Activated B cell treated with CpG ODN at 0.5 μM for 24 hours (primary cell): ENCODE data around the gene CAVIN4. TPM values are rescaled to one million over a fixed set of nuclear protein-coding genes. Genes with fewer than 3 reads are reported as not detected.

Experiments used
- ATAC-seq: fragments of 200-7000 bp; cut with Tn5 transposase; one replicate; pipeline ENCODE4 v1.10.0; 2021; ENCODE audit warnings: low read depth, mild to moderate bottlenecking, moderate library complexity
- CTCF ChIA-PET: fragments of 350-600 bp; sonication (Branson Sonifier 250); formaldehyde crosslinking; loops from one replicate; lab custom pipeline; 2021; ENCODE audit warnings: antibody characterized with exemption; lab: Charles Lee
- POLR2A ChIA-PET: fragments of 350-600 bp; sonication (Branson Sonifier 250); formaldehyde crosslinking; loops from one replicate; lab custom pipeline; 2021; ENCODE audit warnings: antibody characterized with exemption; lab: Charles Lee
- DNase-seq: peaks from one replicate; pipeline ENCODE4 v3.0.0; 2022
- H3K27ac Mint-ChIP-seq: one replicate; pipeline ENCODE4 v1.8.0; 2020; ENCODE audit warnings: mixed read lengths
- H3K27me3 Mint-ChIP-seq: one replicate; pipeline ENCODE4 v1.8.0; 2021; ENCODE audit warnings: mixed read lengths
- H3K36me3 Mint-ChIP-seq: one replicate; pipeline ENCODE4 v1.8.0; 2021; ENCODE audit warnings: low read depth, mixed read lengths
- H3K4me1 Mint-ChIP-seq: one replicate; pipeline ENCODE4 v1.8.0; 2021; ENCODE audit warnings: mixed read lengths
- H3K4me3 Mint-ChIP-seq: one replicate; pipeline ENCODE4 v1.8.0; 2020; ENCODE audit warnings: mild to moderate bottlenecking, mixed read lengths
- H3K9me3 Mint-ChIP-seq: one replicate; pipeline ENCODE4 v1.8.0; 2020; ENCODE audit warnings: mixed read lengths
- CTCF ChIP-seq: fragments of 200-600 bp; IDR thresholded peaks from one replicate; pipeline ENCODE4 v1.8.0; 2022; ENCODE audit warnings: antibody characterized with exemption, mild to moderate bottlenecking
- intact Hi-C: fragments of 100-400 bp; cut with micrococcal nuclease; formaldehyde crosslinking; loops from one replicate; pipeline ENCODE4 v1.15.1; 2024
- total RNA-seq: library from RNA; stranded (reverse); gene quantifications from 2 replicates; pipeline ENCODE4 v1.2.3, GENCODE V29; 2022

The CAVIN4 gene
- total RNA-seq, 1 donor from 2014 or later, result 0.09 TPM

DNA sequence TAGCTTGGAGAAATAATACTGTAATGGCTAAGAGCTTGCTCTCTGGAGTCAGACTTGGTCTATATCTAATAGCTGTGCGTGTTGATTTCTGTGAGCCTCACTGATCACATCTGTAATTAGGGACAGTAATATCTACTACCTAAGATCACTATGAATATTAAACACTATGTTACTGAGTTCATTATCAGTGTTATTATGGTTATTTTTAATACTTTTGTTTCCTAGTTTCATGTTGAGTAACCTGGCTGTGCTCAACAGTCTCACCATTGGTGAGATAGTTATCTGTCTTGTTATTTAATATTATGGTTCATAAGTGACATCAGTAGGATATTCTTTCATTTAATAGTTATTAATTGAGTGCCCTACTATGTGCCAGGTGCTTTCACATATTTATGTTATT lies 22.4 kb upstream of the CAVIN4 start:
- no peaks in the 10 kb centered on the region for H3K9me3 Mint-ChIP-seq
- CTCF ChIA-PET, result no interaction called here
- DNase-seq, result no peak

DNA sequence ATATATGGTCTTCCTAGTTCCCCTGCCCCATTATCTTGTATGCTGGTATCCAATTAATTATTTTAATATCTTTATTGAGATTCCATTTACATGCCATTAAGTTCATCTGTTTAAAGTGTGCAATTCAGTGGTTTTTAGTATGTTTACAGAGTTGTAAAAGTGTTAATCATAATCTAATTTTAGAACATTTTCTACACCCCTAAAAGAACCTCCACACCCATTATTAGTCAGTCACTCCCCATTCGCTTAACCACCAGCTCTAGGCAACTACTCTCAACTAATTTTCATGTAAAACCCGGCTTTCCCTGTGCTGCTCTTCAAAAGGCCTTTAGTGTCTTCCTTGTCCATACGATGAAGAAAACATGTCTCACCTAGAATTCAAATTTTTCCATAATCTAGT lies 20.8 kb upstream of the CAVIN4 start:
- Mint-ChIP-seq H3K27ac (no peak overlapping the region), H3K36me3 (no peaks in the 10 kb centered on the region), H3K27me3 (no peaks in the 10 kb centered on the region), H3K4me3 (no peak overlapping the region), H3K9me3 (no peaks in the 10 kb centered on the region), H3K4me1 (no peaks in the 10 kb centered on the region)
- DNase-seq (no peak), ATAC-seq (no peak)
- ChIA-PET CTCF (no interaction called here), POLR2A (no interaction called here)
- intact Hi-C loops, result no loop called here
- TF ChIP-seq CTCF, result no peak

More for the DNA sequence above, 22.4 kb upstream of the CAVIN4 start:
- Mint-ChIP-seq H3K36me3 (peaks cover 1% of the 10 kb centered on the region), H3K4me3 (no peak overlapping the region), H3K4me1 (no peaks in the 10 kb centered on the region), H3K27ac (no peak overlapping the region), H3K27me3 (no peaks in the 10 kb centered on the region)
- TF ChIP-seq CTCF, result no peak
- intact Hi-C loops, result no loop called here
- ATAC-seq, result no peak
- POLR2A ChIA-PET, result no interaction called here

GRCh38 chr9:100561256-100561655 lies 16.6 kb upstream of the CAVIN4 start:
- POLR2A ChIA-PET, result no interaction called here
- intact Hi-C loops, result no loop called here
- Mint-ChIP-seq H3K36me3 (no peaks in the 10 kb centered on the region), H3K27ac (no peak overlapping the region), H3K27me3 (no peaks in the 10 kb centered on the region), H3K4me1 (no peaks in the 10 kb centered on the region), H3K9me3 (no peaks in the 10 kb centered on the region), H3K4me3 (no peak overlapping the region)
- CTCF ChIA-PET, result no interaction called here
- ATAC-seq (no peak), DNase-seq (no peak)
- no peak for TF ChIP-seq CTCF

DNA sequence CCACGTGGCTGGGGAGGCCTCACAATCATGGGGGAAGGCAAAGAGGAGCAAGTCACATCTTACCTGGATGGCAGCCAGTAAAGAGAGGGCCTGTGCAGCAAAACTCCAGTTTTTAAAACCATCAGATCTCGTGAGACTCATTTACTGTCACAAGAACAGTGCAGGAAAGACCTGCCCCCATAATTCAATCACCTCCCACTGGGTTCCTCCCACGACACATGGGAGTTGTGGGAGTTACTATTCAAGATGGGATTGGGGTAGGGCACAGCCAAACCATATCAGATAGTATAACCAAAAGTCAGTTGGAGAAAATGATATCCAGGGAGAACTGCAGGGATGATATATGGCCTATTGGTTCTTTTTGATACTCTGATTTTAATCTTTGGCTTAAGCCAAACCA lies 10.0 kb upstream of the CAVIN4 start:
- TF ChIP-seq CTCF, result no peak
- no peaks in the 10 kb centered on the region for H3K4me1 Mint-ChIP-seq
- no peaks in the 10 kb centered on the region for H3K36me3 Mint-ChIP-seq
- intact Hi-C loops, result no loop called here
- H3K27me3 Mint-ChIP-seq, result no peaks in the 10 kb centered on the region
- H3K4me3 Mint-ChIP-seq, result no peak overlapping the region
- H3K9me3 Mint-ChIP-seq, result peaks cover 6% of the 10 kb centered on the region
- CTCF ChIA-PET, result no interaction called here
- H3K27ac Mint-ChIP-seq, result no peak overlapping the region
- POLR2A ChIA-PET, result no interaction called here
- ATAC-seq (no peak), DNase-seq (no peak)

GRCh38 chr9:100573655-100574260 lies 4.1 kb upstream of the CAVIN4 start:
- ATAC-seq (no peak), DNase-seq (no peak)
- Mint-ChIP-seq H3K4me3 (no peak overlapping the region), H3K27ac (no peak overlapping the region), H3K27me3 (no peaks in the 10 kb centered on the region), H3K4me1 (no peaks in the 10 kb centered on the region), H3K36me3 (no peaks in the 10 kb centered on the region), H3K9me3 (peaks cover 6% of the 10 kb centered on the region)
- intact Hi-C loops, result no loop called here
- ChIA-PET CTCF (no interaction called here), POLR2A (no interaction called here)
- no peak for TF ChIP-seq CTCF
